WTC11 (cell line): ENCODE measurements around the gene CNPY4. TPM values are rescaled to one million over a fixed set of nuclear protein-coding genes. Genes with fewer than 3 reads are reported as not detected.

Experiments used
- ATAC-seq: fragments of 200-7000 bp; cut with Tn5 transposase; 2 replicates; pipeline ENCODE4 v1.10.0; 2021; ENCODE audit warnings: mild to moderate bottlenecking, moderate library complexity
- CTCF ChIA-PET: fragments of 300-600 bp; sonication (Branson Sonifier 250); formaldehyde crosslinking; loops from one replicate; lab custom pipeline; 2021; ENCODE audit warnings: antibody characterized with exemption; lab: Charles Lee
- POLR2A ChIA-PET: fragments of 350-600 bp; sonication (Branson Sonifier 250); formaldehyde crosslinking; loops from one replicate; lab custom pipeline; 2021; ENCODE audit warnings: antibody characterized with exemption; lab: Charles Lee
- DNase-seq: peaks from one replicate; pipeline ENCODE4 v3.0.0; 2021; ENCODE audit warnings: low spot score
- H3K27ac Mint-ChIP-seq: 2 replicates; pipeline ENCODE4 v1.8.0; 2021; ENCODE audit warnings: mixed read lengths
- H3K27me3 Mint-ChIP-seq: 2 replicates; pipeline ENCODE4 v1.8.0; 2021; ENCODE audit warnings: low read depth, mild to moderate bottlenecking, moderate library complexity, mixed read lengths
- H3K36me3 Mint-ChIP-seq: 2 replicates; pipeline ENCODE4 v1.8.0; 2021; ENCODE audit warnings: mixed read lengths
- H3K4me1 Mint-ChIP-seq: 2 replicates; pipeline ENCODE4 v1.8.0; 2022; ENCODE audit warnings: mixed read lengths
- H3K4me3 Mint-ChIP-seq: 2 replicates; pipeline ENCODE4 v1.8.0; 2021; ENCODE audit warnings: mild to moderate bottlenecking, moderate library complexity, mixed read lengths
- H3K9me3 Mint-ChIP-seq: 2 replicates; pipeline ENCODE4 v1.8.0; 2021; ENCODE audit warnings: mixed read lengths
- AR ChIP-seq: fragments of 250-450 bp; sonication (Bioruptor Pico); IDR thresholded peaks from 2 replicates; pipeline ENCODE4 v1.9.0; 2021; ENCODE audit warnings: mild to moderate bottlenecking
- ATF6 ChIP-seq: sonication (generic); formaldehyde crosslinking; IDR thresholded peaks from 2 replicates; pipeline ENCODE4 v1.8.1; 2023; ENCODE audit warnings: mild to moderate bottlenecking, missing genetic modification reagents
- E2F1 ChIP-seq: sonication (generic); formaldehyde crosslinking; IDR thresholded peaks from 2 replicates; pipeline ENCODE4 v1.8.0; 2022; ENCODE audit warnings: mild to moderate bottlenecking, missing genetic modification reagents
- E2F4 ChIP-seq: sonication (generic); formaldehyde crosslinking; IDR thresholded peaks from 2 replicates; pipeline ENCODE4 v1.8.1; 2022; ENCODE audit warnings: low read depth, mild to moderate bottlenecking, moderate library complexity, missing genetic modification reagents, borderline replicate concordance
- ETV6 ChIP-seq: sonication (generic); formaldehyde crosslinking; IDR thresholded peaks from 2 replicates; pipeline ENCODE4 v1.8.1; 2022; ENCODE audit warnings: mild to moderate bottlenecking, missing genetic modification reagents
- GABPB1 ChIP-seq: sonication (generic); formaldehyde crosslinking; IDR thresholded peaks from 2 replicates; pipeline ENCODE4 v1.8.1; 2023; ENCODE audit warnings: mild to moderate bottlenecking, missing genetic modification reagents
- IRF1 ChIP-seq: sonication (generic); formaldehyde crosslinking; IDR thresholded peaks from 2 replicates; pipeline ENCODE4 v1.8.0; 2023; ENCODE audit warnings: missing genetic modification reagents
- NFE2L1 ChIP-seq: sonication (generic); formaldehyde crosslinking; IDR thresholded peaks from 2 replicates; pipeline ENCODE4 v1.8.1; 2023; ENCODE audit warnings: missing genetic modification reagents
- NR1H2 ChIP-seq: sonication (generic); formaldehyde crosslinking; IDR thresholded peaks from 2 replicates; pipeline ENCODE4 v1.9.0; 2021; ENCODE audit warnings: mild to moderate bottlenecking, moderate library complexity, missing genetic modification reagents
- TCF7 ChIP-seq: sonication (generic); formaldehyde crosslinking; IDR thresholded peaks from 2 replicates; pipeline ENCODE4 v1.8.0; 2022; ENCODE audit warnings: mild to moderate bottlenecking, low read depth, missing genetic modification reagents, moderate library complexity
- ZNF317 ChIP-seq: sonication (generic); formaldehyde crosslinking; IDR thresholded peaks from 2 replicates; pipeline ENCODE4 v1.8.1; 2023; ENCODE audit warnings: low read depth, mild to moderate bottlenecking, moderate library complexity, missing genetic modification reagents, borderline replicate concordance
- ZNF416 ChIP-seq: fragments of 250-450 bp; sonication (Bioruptor Pico); IDR thresholded peaks from 2 replicates; pipeline ENCODE4 v1.9.0; 2021; ENCODE audit warnings: mild to moderate bottlenecking, inconsistent platforms
- total RNA-seq: library from RNA; stranded (reverse); gene quantifications from 3 replicates; pipeline ENCODE4 v1.2.3, GENCODE V29; 2021

Gene CNPY4
- total RNA-seq, 1 experiment from 2014 or later, result 15.1 TPM

GRCh38 chr7:100155553-100156317, 36.3 kb downstream of the CNPY4 start:
- Mint-ChIP-seq H3K27ac (no peak overlapping the region; the same call in 1 of the 2 replicates), H3K4me1 (peaks cover 35% of the 10 kb centered on the region), H3K4me3 (no peak overlapping the region), H3K36me3 (peaks cover 24% of the 10 kb centered on the region), H3K9me3 (no peaks in the 10 kb centered on the region), H3K27me3 (no peaks in the 10 kb centered on the region)
- ATAC-seq, result no peak
- no peak for DNase-seq
- TF ChIP-seq E2F4, result no peak
- no peak for TF ChIP-seq TCF7 (CRISPR knock-in tag)
- no peak for TF ChIP-seq IRF1 (CRISPR knock-in tag)
- no peak for TF ChIP-seq ZNF416 (CRISPR knock-in tag)
- TF ChIP-seq AR (CRISPR knock-in tag), result no peak
- POLR2A ChIA-PET, result interaction anchor here (0.7 to 1.0 kb wide), 2 partner anchors 12 to 23 kb away, joined by 3 read pairs; no protein-coding TSS in a partner anchor
- CTCF ChIA-PET, result interaction anchor here (1.4 kb wide), 1 partner anchor 23 kb away, joined by 3 read pairs; no protein-coding TSS in a partner anchor

- H3K27ac Mint-ChIP-seq, result no peak overlapping the region
These were observed 37.1 kb downstream of the CNPY4 start for GRCh38 chr7:100156331-100157068.

More at GRCh38 chr7:100156331-100157068, 37.1 kb downstream of the CNPY4 start:
- CTCF ChIA-PET, result interaction anchor here (1.4 to 1.8 kb wide), 4 partner anchors 8 to 26 kb away, joined by 3 to 6 read pairs (median 6); partner anchors contain the start of genes GAL3ST4 and LAMTOR4
- no peaks in the 10 kb centered on the region for H3K9me3 Mint-ChIP-seq
- TF ChIP-seq ZNF317 (CRISPR knock-in tag) (no peak), ATF6 (CRISPR knock-in tag) (no peak), E2F1 (CRISPR knock-in tag) (no peak), GABPB1 (CRISPR knock-in tag) (no peak), ZNF416 (CRISPR knock-in tag) (no peak), NFE2L1 (CRISPR knock-in tag) (no peak), TCF7 (CRISPR knock-in tag) (no peak), NR1H2 (CRISPR knock-in tag) (no peak), ETV6 (CRISPR knock-in tag) (no peak)
- TF ChIP-seq, all 79 proteins: peak for 0
- POLR2A ChIA-PET, result interaction anchor here (0.5 kb wide), 1 partner anchor 766 kb away, joined by 3 read pairs; no protein-coding TSS in a partner anchor
- ATAC-seq (no peak), DNase-seq (no peak)
- Mint-ChIP-seq H3K27me3 (no peaks in the 10 kb centered on the region), H3K4me3 (peak overlapping the region; percentile 75), H3K36me3 (peaks cover 24% of the 10 kb centered on the region), H3K4me1 (peaks cover 35% of the 10 kb centered on the region)
